ENCODE data around the gene ZNF501.

Gene ZNF501

GRCh38 chr3:44761424-44762169 is 32.2 kb downstream of the ZNF501 start, which contains the start of the genes KIAA1143 and KIF15:
Gene KIAA1143, minus strand, starts transcription at chr3:44761619. Its CDS starts 17 bp downstream, at chr3:44761602.
Gene KIF15, plus strand, starts transcription at chr3:44761794. Its CDS starts 72 bp downstream, at chr3:44761866.
- Histone ChIP-seq H3K9ac (ENCODE audit: low read depth, low read length) (peak within 1 kb of the TSS; percentile 95), H3K4me3 (ENCODE audit: low read depth, low read length) (peak within 1 kb of the TSS; percentile 85), H3K36me3 (ENCODE audit: control insufficient read depth, insufficient read depth, low read length) (peaks cover 35% of the 10 kb centered on the region), H3K27ac (ENCODE audit: low read depth, low read length) (peak within 1 kb of the TSS; percentile 99), H3K27me3 (ENCODE audit: control insufficient read depth, insufficient read depth, low read length) (no peaks in the 10 kb centered on the region), H3K9me3 (ENCODE audit: control insufficient read depth, insufficient read depth, low read length) (peaks cover 8% of the 10 kb centered on the region), H3K4me1 (ENCODE audit: control insufficient read depth, insufficient read depth, low read length) (0 out of 2 replicates have a peak, but pooled peaks cover 6% of the 10 kb centered on the region)

- Histone ChIP-seq H3K36me3 (ENCODE audit: control insufficient read depth, insufficient read depth, low read length) (peaks cover 29% of the 10 kb centered on the region), H3K27me3 (ENCODE audit: control insufficient read depth, insufficient read depth, low read length) (no peaks in the 10 kb centered on the region), H3K9ac (ENCODE audit: low read depth, low read length) (peak overlapping the region; percentile 95), H3K27ac (ENCODE audit: low read depth, low read length) (peak overlapping the region; percentile 99), H3K9me3 (ENCODE audit: control insufficient read depth, insufficient read depth, low read length) (peaks cover 8% of the 10 kb centered on the region), H3K4me1 (ENCODE audit: control insufficient read depth, insufficient read depth, low read length) (0 out of 2 replicates have a peak, but pooled peaks cover 6% of the 10 kb centered on the region), H3K4me3 (ENCODE audit: low read depth, low read length) (peak overlapping the region; percentile 85)
These were observed 32.8 kb downstream of the ZNF501 start for GRCh38 chr3:44762170-44762677.

- peaks cover 25% of the 10 kb centered on the region for H3K36me3 ChIP-seq (ENCODE audit: control insufficient read depth, insufficient read depth, low read length)
- peaks cover 8% of the 10 kb centered on the region for H3K9me3 ChIP-seq (ENCODE audit: control insufficient read depth, insufficient read depth, low read length)
- H3K27ac ChIP-seq (ENCODE audit: low read depth, low read length) = no peak overlapping the region
- no peaks in the 10 kb centered on the region for H3K27me3 ChIP-seq (ENCODE audit: control insufficient read depth, insufficient read depth, low read length)
- H3K4me3 ChIP-seq (ENCODE audit: low read depth, low read length) = peak overlapping the region; percentile 85
- H3K9ac ChIP-seq (ENCODE audit: low read depth, low read length) = peak overlapping the region; percentile 95
- H3K4me1 ChIP-seq (ENCODE audit: control insufficient read depth, insufficient read depth, low read length) = 0 out of 2 replicates have a peak, but pooled peaks cover 6% of the 10 kb centered on the region
These were observed 33.3 kb downstream of the ZNF501 start for GRCh38 chr3:44762690-44763089.

- no peak overlapping the region for H3K4me3 ChIP-seq (ENCODE audit: low read depth, low read length)
- peaks cover 14% of the 10 kb centered on the region for H3K9me3 ChIP-seq (ENCODE audit: control insufficient read depth, insufficient read depth, low read length)
- no peak overlapping the region for H3K9ac ChIP-seq (ENCODE audit: low read depth, low read length)
- H3K27ac ChIP-seq (ENCODE audit: low read depth, low read length) = no peak overlapping the region
- H3K4me1 ChIP-seq (ENCODE audit: control insufficient read depth, insufficient read depth, low read length) = 0 out of 2 replicates have a peak, but pooled peaks cover 6% of the 10 kb centered on the region
- H3K27me3 ChIP-seq (ENCODE audit: control insufficient read depth, insufficient read depth, low read length) = no peaks in the 10 kb centered on the region
- peaks cover 21% of the 10 kb centered on the region for H3K36me3 ChIP-seq (ENCODE audit: control insufficient read depth, insufficient read depth, low read length)
These were observed 34.8 kb downstream of the ZNF501 start for GRCh38 chr3:44764248-44764647.

DNA sequence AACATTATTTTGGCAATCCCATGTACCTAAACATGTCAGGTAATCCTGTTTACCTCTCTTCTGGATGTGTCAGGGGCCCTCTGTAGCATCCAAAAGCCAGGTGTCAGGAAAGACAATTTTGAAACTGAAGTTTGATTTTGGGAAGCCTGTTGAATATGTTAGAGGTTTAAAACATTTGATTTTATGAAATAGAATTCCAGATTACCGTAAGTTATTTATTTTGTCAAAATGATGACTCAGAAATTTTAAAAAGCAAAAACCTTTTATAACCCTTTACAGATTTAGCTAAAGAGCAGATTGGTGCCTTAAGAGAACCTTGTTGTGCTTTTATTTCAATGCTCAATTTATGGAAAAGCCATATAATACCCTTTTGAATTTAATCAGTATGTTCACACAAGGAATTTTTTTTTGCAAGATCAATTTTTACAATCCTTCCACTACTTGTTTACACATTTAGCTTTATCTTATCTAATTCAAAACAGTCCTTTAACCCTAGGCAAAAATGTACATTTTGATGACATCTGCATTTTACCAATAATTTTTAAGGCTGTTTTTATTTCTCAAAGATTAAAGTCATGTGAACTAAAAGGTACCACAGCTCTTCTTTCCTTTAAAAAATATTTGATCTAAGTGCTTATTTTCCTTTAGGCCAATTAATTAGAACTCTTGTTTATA is 42.1 kb downstream of the ZNF501 start:
- Histone ChIP-seq H3K36me3 (ENCODE audit: control insufficient read depth, insufficient read depth, low read length) (peaks cover 37% of the 10 kb centered on the region), H3K9ac (ENCODE audit: low read depth, low read length) (no peak overlapping the region), H3K27me3 (ENCODE audit: control insufficient read depth, insufficient read depth, low read length) (no peaks in the 10 kb centered on the region), H3K27ac (ENCODE audit: low read depth, low read length) (no peak overlapping the region), H3K9me3 (ENCODE audit: control insufficient read depth, insufficient read depth, low read length) (peaks cover 55% of the 10 kb centered on the region), H3K4me3 (ENCODE audit: low read depth, low read length) (peak overlapping the region; percentile 12; the same call in 1 of the 2 replicates), H3K4me1 (ENCODE audit: control insufficient read depth, insufficient read depth, low read length) (no peaks in the 10 kb centered on the region)

DNA sequence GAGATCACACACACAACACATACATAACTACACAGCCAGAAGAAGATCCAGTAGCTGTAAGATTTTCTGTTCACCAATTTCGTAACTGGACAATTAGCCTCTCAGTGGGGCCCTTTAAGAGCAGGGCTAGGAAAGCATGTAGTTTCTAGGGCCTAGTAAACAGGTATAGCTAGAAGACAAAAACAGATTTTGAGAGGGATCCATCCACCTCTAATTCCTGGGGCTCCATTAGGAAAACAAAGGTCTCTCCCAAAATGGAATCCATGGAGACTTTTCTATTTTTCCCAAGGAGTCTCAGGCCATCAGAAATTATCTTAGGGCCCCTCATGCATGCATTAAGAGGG is 42.6 kb downstream of the ZNF501 start:
- Histone ChIP-seq H3K9ac (ENCODE audit: low read depth, low read length) (no peak overlapping the region), H3K27ac (ENCODE audit: low read depth, low read length) (no peak overlapping the region), H3K4me3 (ENCODE audit: low read depth, low read length) (peak overlapping the region; percentile 12; the same call in 1 of the 2 replicates), H3K9me3 (ENCODE audit: control insufficient read depth, insufficient read depth, low read length) (peaks cover 55% of the 10 kb centered on the region), H3K4me1 (ENCODE audit: control insufficient read depth, insufficient read depth, low read length) (no peaks in the 10 kb centered on the region), H3K36me3 (ENCODE audit: control insufficient read depth, insufficient read depth, low read length) (peaks cover 42% of the 10 kb centered on the region), H3K27me3 (ENCODE audit: control insufficient read depth, insufficient read depth, low read length) (no peaks in the 10 kb centered on the region)

GRCh38 chr3:44782891-44783290 is 53.5 kb downstream of the ZNF501 start:
- no peak overlapping the region for H3K4me3 ChIP-seq (ENCODE audit: low read depth, low read length)
- peaks cover 72% of the 10 kb centered on the region for H3K36me3 ChIP-seq (ENCODE audit: control insufficient read depth, insufficient read depth, low read length)
- no peaks in the 10 kb centered on the region for H3K27me3 ChIP-seq (ENCODE audit: control insufficient read depth, insufficient read depth, low read length)
- H3K9me3 ChIP-seq (ENCODE audit: control insufficient read depth, insufficient read depth, low read length) = no peaks in the 10 kb centered on the region
- H3K27ac ChIP-seq (ENCODE audit: low read depth, low read length) = no peak overlapping the region
- H3K4me1 ChIP-seq (ENCODE audit: control insufficient read depth, insufficient read depth, low read length) = no peaks in the 10 kb centered on the region
- H3K9ac ChIP-seq (ENCODE audit: low read depth, low read length) = no peak overlapping the region
